Uterus (tissue), 2 donors: Measurements from ENCODE around the gene RSPH6A.

Experiments used
- POLR2A ChIP-seq, 2 donors: fragments of 450-650 bp; IDR thresholded peaks; one replicate each; pipeline ENCODE4 v1.6.1; 2016; ENCODE audit warnings: antibody characterized with exemption in 2 of 2, mild to moderate bottlenecking in 1 of 2, moderate library complexity in 1 of 2
- TF ChIP-seq, protein P1 (sequence below), 4 experiments: fragments of 200-600 bp in 2 of 4; fragments of 450-650 bp in 2 of 4; sonication (generic) in 2 of 4; IDR thresholded peaks; one replicate each; pipeline ENCODE4 v1.5.1; 2016 to 2019; ENCODE audit warnings: antibody characterized with exemption in 4 of 4, mild to moderate bottlenecking in 2 of 4, moderate library complexity in 1 of 4

DNA sequence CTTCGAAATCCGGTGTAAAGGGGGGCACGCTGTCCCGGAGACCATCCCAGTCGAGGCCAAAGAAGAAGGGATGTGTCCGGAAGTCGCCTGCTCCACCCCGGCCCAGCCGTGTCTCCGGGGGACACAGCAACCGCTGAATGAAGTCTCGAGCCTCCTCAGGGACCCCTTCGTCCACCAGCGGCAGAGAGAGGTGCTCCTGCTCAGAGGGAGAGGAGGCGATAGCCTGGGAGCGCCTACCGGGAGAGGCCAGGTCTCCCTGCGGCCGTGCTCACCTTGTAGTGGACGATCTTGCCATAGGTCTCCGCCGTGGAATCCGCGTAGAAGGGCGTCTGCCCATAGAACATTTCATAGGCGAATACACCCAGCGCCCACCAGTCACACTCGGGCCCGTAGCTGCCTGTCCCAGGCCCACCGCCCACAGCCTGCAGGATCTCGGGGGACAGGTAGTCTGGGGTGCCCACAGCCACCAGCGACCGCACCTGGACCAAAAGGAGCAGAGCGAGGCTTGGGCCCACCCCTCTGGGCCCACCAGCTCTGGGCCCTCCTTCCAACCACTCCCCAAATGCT lies 37.6 kb downstream of the RSPH6A start:
- TF ChIP-seq, protein P1, sequence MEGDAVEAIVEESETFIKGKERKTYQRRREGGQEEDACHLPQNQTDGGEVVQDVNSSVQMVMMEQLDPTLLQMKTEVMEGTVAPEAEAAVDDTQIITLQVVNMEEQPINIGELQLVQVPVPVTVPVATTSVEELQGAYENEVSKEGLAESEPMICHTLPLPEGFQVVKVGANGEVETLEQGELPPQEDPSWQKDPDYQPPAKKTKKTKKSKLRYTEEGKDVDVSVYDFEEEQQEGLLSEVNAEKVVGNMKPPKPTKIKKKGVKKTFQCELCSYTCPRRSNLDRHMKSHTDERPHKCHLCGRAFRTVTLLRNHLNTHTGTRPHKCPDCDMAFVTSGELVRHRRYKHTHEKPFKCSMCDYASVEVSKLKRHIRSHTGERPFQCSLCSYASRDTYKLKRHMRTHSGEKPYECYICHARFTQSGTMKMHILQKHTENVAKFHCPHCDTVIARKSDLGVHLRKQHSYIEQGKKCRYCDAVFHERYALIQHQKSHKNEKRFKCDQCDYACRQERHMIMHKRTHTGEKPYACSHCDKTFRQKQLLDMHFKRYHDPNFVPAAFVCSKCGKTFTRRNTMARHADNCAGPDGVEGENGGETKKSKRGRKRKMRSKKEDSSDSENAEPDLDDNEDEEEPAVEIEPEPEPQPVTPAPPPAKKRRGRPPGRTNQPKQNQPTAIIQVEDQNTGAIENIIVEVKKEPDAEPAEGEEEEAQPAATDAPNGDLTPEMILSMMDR (IDR thresholded peaks at IDR 0.05), result no peak
- no peak for TF ChIP-seq POLR2A (IDR thresholded peaks at IDR 0.05)
